Stimulated activated CD8-positive, alpha-beta memory T cell treated with anti-CD3 and anti-CD28 coated beads, Interleukin-4, amount 100 ng/mL, for 48 hours (primary cell): ENCODE data around the gene POP7.

Experiments
- DNase-seq: peaks from one replicate; pipeline ENCODE4 v3.0.0-alpha.2; 2020

POP7 gene

GRCh38 chr7:100728196-100728595 is 22.3 kb downstream of the POP7 start:
- no peak for DNase-seq

GRCh38 chr7:100730136-100730800 is 24.3 kb downstream of the POP7 start:
- no peak for DNase-seq

GRCh38 chr7:100731937-100732636 is 26.2 kb downstream of the POP7 start:
- DNase-seq, result no peak

GRCh38 chr7:100735730-100736129 is 29.8 kb downstream of the POP7 start:
- DNase-seq, result no peak

- no peak for DNase-seq
These were observed 30.8 kb downstream of the POP7 start for GRCh38 chr7:100736671-100737070.

GRCh38 chr7:100739934-100740333 is 34.0 kb downstream of the POP7 start:
- no peak for DNase-seq

- DNase-seq, result no peak
These were observed 38.7 kb downstream of the POP7 start for GRCh38 chr7:100744605-100745004.

- no peak for DNase-seq
These were observed 39.3 kb downstream of the POP7 start for GRCh38 chr7:100745184-100745583.

- DNase-seq, result no peak
These were observed 47.1 kb downstream of the POP7 start for GRCh38 chr7:100752994-100753393.

- no peak for DNase-seq
These were observed 47.8 kb downstream of the POP7 start for GRCh38 chr7:100753750-100754149.
